ENCODE results near the gene C17orf75.

- no peak for TF ChIP-seq CREB1 (IDR thresholded peaks at IDR 0.05)
- TF ChIP-seq, protein P1, sequence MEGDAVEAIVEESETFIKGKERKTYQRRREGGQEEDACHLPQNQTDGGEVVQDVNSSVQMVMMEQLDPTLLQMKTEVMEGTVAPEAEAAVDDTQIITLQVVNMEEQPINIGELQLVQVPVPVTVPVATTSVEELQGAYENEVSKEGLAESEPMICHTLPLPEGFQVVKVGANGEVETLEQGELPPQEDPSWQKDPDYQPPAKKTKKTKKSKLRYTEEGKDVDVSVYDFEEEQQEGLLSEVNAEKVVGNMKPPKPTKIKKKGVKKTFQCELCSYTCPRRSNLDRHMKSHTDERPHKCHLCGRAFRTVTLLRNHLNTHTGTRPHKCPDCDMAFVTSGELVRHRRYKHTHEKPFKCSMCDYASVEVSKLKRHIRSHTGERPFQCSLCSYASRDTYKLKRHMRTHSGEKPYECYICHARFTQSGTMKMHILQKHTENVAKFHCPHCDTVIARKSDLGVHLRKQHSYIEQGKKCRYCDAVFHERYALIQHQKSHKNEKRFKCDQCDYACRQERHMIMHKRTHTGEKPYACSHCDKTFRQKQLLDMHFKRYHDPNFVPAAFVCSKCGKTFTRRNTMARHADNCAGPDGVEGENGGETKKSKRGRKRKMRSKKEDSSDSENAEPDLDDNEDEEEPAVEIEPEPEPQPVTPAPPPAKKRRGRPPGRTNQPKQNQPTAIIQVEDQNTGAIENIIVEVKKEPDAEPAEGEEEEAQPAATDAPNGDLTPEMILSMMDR (IDR thresholded peaks at IDR 0.05; ENCODE audit: control extremely low read depth in 1 of 3, insufficient read depth in 1 of 3, low read depth in 1 of 3, low read length in 3 of 3): no peak
- TF ChIP-seq, protein P2, sequence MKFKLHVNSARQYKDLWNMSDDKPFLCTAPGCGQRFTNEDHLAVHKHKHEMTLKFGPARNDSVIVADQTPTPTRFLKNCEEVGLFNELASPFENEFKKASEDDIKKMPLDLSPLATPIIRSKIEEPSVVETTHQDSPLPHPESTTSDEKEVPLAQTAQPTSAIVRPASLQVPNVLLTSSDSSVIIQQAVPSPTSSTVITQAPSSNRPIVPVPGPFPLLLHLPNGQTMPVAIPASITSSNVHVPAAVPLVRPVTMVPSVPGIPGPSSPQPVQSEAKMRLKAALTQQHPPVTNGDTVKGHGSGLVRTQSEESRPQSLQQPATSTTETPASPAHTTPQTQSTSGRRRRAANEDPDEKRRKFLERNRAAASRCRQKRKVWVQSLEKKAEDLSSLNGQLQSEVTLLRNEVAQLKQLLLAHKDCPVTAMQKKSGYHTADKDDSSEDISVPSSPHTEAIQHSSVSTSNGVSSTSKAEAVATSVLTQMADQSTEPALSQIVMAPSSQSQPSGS (IDR thresholded peaks at IDR 0.05; ENCODE audit: low read length): no peak
These were observed 56.0 kb downstream of the C17orf75 start for GRCh38 chr17:32285746-32286517.
